Right atrium auricular region (tissue), 2 donors: Measurements from ENCODE around the gene ZNF593OS. TPM values are rescaled to one million over a fixed set of nuclear protein-coding genes. Genes with fewer than 3 reads are reported as not detected.

Experiments used
- DNase-seq: peaks from one replicate; pipeline ENCODE4 v3.0.0-alpha.2; 2019; ENCODE audit warnings: low spot score
- H3K27ac ChIP-seq, 2 donors: fragments of 200-600 bp; sonication (generic); 1 replicate in 1 of 2; 2 replicates in 1 of 2; pipeline ENCODE4 v1.5.1; 2016 to 2019
- H3K27me3 ChIP-seq, 2 donors: fragments of 200-600 bp; sonication (generic); one replicate each; pipeline versions ENCODE4 v1.5.1 to v1.6.0; 2017 to 2019
- H3K36me3 ChIP-seq: fragments of 200-600 bp; sonication (generic); one replicate; pipeline ENCODE4 v1.5.1; 2016
- H3K4me1 ChIP-seq, 2 donors: fragments of 200-600 bp; sonication (generic); one replicate each; pipeline versions ENCODE4 v1.5.1 to v1.6.0; 2017 to 2019
- H3K4me3 ChIP-seq, 2 donors: fragments of 200-600 bp; sonication (generic); 1 replicate in 1 of 2; 2 replicates in 1 of 2; pipeline ENCODE4 v1.5.1; 2017 to 2019; ENCODE audit warnings: mild to moderate bottlenecking in 1 of 2, moderate library complexity in 1 of 2
- H3K9me3 ChIP-seq, 2 donors: fragments of 200-600 bp; sonication (generic); one replicate each; pipeline ENCODE4 v1.5.1; 2019
- CTCF ChIP-seq, 2 donors: fragments of 200-600 bp; sonication (generic); IDR thresholded peaks; one replicate each; pipeline ENCODE4 v1.5.1; 2019; ENCODE audit warnings: antibody characterized with exemption in 2 of 2
- total RNA-seq, 2 donors: library from RNA; depleted of rRNA; stranded (reverse); fragments of >200 nt; gene quantifications; one replicate each; pipeline ENCODE4 v1.1.0, GENCODE V29; 2016

ZNF593OS gene
- total RNA-seq, 2 donors from 2014 or later = not detected

GRCh38 chr1:26164036-26164860, 7.4 kb downstream of the ZNF593OS start:
- no peaks in the 10 kb centered on the region for H3K27me3 ChIP-seq
- H3K36me3 ChIP-seq = no peaks in the 10 kb centered on the region
- H3K27ac ChIP-seq = peak overlapping the region; percentile 63 to 77
- H3K9me3 ChIP-seq = no peaks in the 10 kb centered on the region
- peak; percentile 80 to 88 for TF ChIP-seq CTCF (IDR thresholded peaks at IDR 0.05)
- peak overlapping the region; percentile 26 to 55 for H3K4me3 ChIP-seq
- no peak for DNase-seq
- H3K4me1 ChIP-seq = peaks cover 0 to 47% of the 10 kb centered on the region in 2 donors

GRCh38 chr1:26163684-26164035, 8.0 kb downstream of the ZNF593OS start:
- Histone ChIP-seq H3K4me1 (peaks cover 0 to 51% of the 10 kb centered on the region in 2 donors), H3K27ac (peak overlapping the region; percentile 63 to 77), H3K4me3 (peak overlapping the region in 1 of 2 donors; percentile 55), H3K9me3 (no peaks in the 10 kb centered on the region), H3K36me3 (no peaks in the 10 kb centered on the region), H3K27me3 (no peaks in the 10 kb centered on the region)
- no peak for DNase-seq
- no peak for TF ChIP-seq CTCF (IDR thresholded peaks at IDR 0.05)

GRCh38 chr1:26162220-26162709, 9.4 kb downstream of the ZNF593OS start:
- Histone ChIP-seq H3K9me3 (no peaks in the 10 kb centered on the region), H3K4me1 (peaks cover 0 to 65% of the 10 kb centered on the region in 2 donors), H3K27ac (peak overlapping the region; percentile 86 to 95), H3K27me3 (no peaks in the 10 kb centered on the region), H3K4me3 (peak overlapping the region; percentile 41 to 57), H3K36me3 (no peaks in the 10 kb centered on the region)
- DNase-seq = no peak
- TF ChIP-seq CTCF (IDR thresholded peaks at IDR 0.05) = no peak

- H3K4me3 ChIP-seq = peak overlapping the region; percentile 41 to 57
- peak in 1 of 2 donors; percentile 41 for TF ChIP-seq CTCF (IDR thresholded peaks at IDR 0.05)
- H3K9me3 ChIP-seq = no peaks in the 10 kb centered on the region
- H3K27me3 ChIP-seq = no peaks in the 10 kb centered on the region
- H3K27ac ChIP-seq = peak overlapping the region; percentile 86 to 95
- peaks cover 0 to 71% of the 10 kb centered on the region in 2 donors for H3K4me1 ChIP-seq
- no peak for DNase-seq
- H3K36me3 ChIP-seq = no peaks in the 10 kb centered on the region
Measured at GRCh38 chr1:26161415-26162219, 10.0 kb downstream of the ZNF593OS start.

GRCh38 chr1:26160527-26161414, 10.9 kb downstream of the ZNF593OS start:
- H3K36me3 ChIP-seq = no peaks in the 10 kb centered on the region
- H3K27ac ChIP-seq = peak overlapping the region; percentile 86 to 95
- H3K4me1 ChIP-seq = peaks cover 0 to 80% of the 10 kb centered on the region in 2 donors
- H3K9me3 ChIP-seq = no peaks in the 10 kb centered on the region
- peak overlapping the region; percentile 41 to 57 for H3K4me3 ChIP-seq
- no peak for DNase-seq
- TF ChIP-seq CTCF (IDR thresholded peaks at IDR 0.05) = no peak
- H3K27me3 ChIP-seq = no peaks in the 10 kb centered on the region
